Motor neuron (in vitro differentiated cells): Measurements from ENCODE around the gene GM2A. TPM values are rescaled to one million over a fixed set of nuclear protein-coding genes. Genes with fewer than 3 reads are reported as not detected.
A peak's percentile ranks its signal among the peaks of the same experiment; 100 is the strongest.

Source experiments
- ATAC-seq, 8 experiments: fragments of 200-7000 bp; cut with Tn5 transposase; replicated peaks in 6 of 8; 2 replicates each; pipeline ENCODE4 v1.8.0; 2021; ENCODE audit warnings: mild to moderate bottlenecking in 8 of 8, moderate library complexity in 8 of 8
- H3K27ac ChIP-seq, 2 donors: fragments of 250-450 bp; sonication (Bioruptor Pico); 2 replicates each; pipeline ENCODE4 v1.9.0; 2021; ENCODE audit warnings: antibody characterized with exemption in 2 of 2, mild to moderate bottlenecking in 2 of 2, moderate library complexity in 1 of 2
- H3K4me1 ChIP-seq, 2 donors: fragments of 250-450 bp; sonication (Bioruptor Pico); replicated peaks in 1 of 2; 2 replicates each; pipeline ENCODE4 v1.6.1; 2021; ENCODE audit warnings: antibody characterized with exemption in 2 of 2, mild to moderate bottlenecking in 2 of 2, moderate library complexity in 1 of 2
- H3K4me3 ChIP-seq, 5 donors: fragments of 250-450 bp; sonication (Bioruptor Pico); 2 replicates each; pipeline ENCODE4 v1.9.0; 2021; ENCODE audit warnings: antibody characterized with exemption in 5 of 5, mild to moderate bottlenecking in 5 of 5, moderate library complexity in 4 of 5
- WGBS, 10 experiments: fragments of 450-650 bp; shearing (Covaris generic); methylation state at CpG; one replicate each; pipeline ENCODE4 v1.0.0; 2022; 5-methylcytosine and 5-hydroxymethylcytosine counted together
- in situ Hi-C, 9 experiments: fragments of 400-800 bp; cut with MboI; loops; one replicate each; pipeline ENCODE4 v1.15.0; 2021; ENCODE audit warnings: low sequenced_read_pairs in 9 of 9, low pct_unique_long_range_greater_than_20kb in 2 of 9; ENCODE audit not compliant: unreplicated experiment in 9 of 9
- total RNA-seq, 8 experiments: library from RNA; unstranded; fragments of 300-600 nt; gene quantifications; 2 replicates each; pipeline versions ENCODE4 v1.2.3 to v1.2.4, GENCODE V29; 2022

GM2A gene
- total RNA-seq, 8 experiments from 2014 or later, result 9.2 to 18.5 (median 11.4) TPM

GRCh38 chr5:151221574-151221973, 31.4 kb upstream of the GM2A start:
- no peaks in the 10 kb centered on the region for H3K4me1 ChIP-seq
- 60 to 100% (median 93%) methylated on average over 1 to 3 of the region's 3 CpGs; no CpG with 5 or more reads in 7 of the 10 experiments for WGBS, 10 experiments
- H3K4me3 ChIP-seq, result no peak overlapping the region
- ATAC-seq, result peak in 2 of 8 experiments; percentile 25 to 36
- in situ Hi-C loops, result no loop called here
- H3K27ac ChIP-seq, result no peak overlapping the region

- ATAC-seq, result no peak
- H3K4me3 ChIP-seq, result no peak overlapping the region
- in situ Hi-C loops, result no loop called here
These were observed 30.8 kb upstream of the GM2A start for GRCh38 chr5:151222054-151222789.

GRCh38 chr5:151222790-151223446, 30.1 kb upstream of the GM2A start:
- WGBS, 10 experiments, result 14 to 80% (median 41%) methylated on average over 1 to 3 of the region's 4 CpGs; no CpG with 5 or more reads in 6 of the 10 experiments
- no peaks in the 10 kb centered on the region for H3K4me1 ChIP-seq
- in situ Hi-C loops, result no loop called here
- peak overlapping the region in 3 of 5 donors; percentile 57 to 58 (median 57) for H3K4me3 ChIP-seq
- H3K27ac ChIP-seq, result no peak overlapping the region
- peak in 3 of 8 experiments; percentile 4 to 31 (median 24) for ATAC-seq

More at GRCh38 chr5:151222054-151222789, 30.8 kb upstream of the GM2A start:
- Histone ChIP-seq H3K4me1 (no peaks in the 10 kb centered on the region), H3K27ac (no peak overlapping the region)
- WGBS, 10 experiments, result 40 to 100% (median 82%) methylated on average over 1 to 5 of the region's 6 CpGs; no CpG with 5 or more reads in 2 of the 10 experiments

- Histone ChIP-seq H3K4me3 (peak within 1 kb of the TSS; percentile 46 to 65 (median 57)), H3K4me1 (no peaks in the 10 kb centered on the region), H3K27ac (no peak within 1 kb of the TSS)
- in situ Hi-C loops, result no loop called here
- 0 to 10% (median 0%) methylated on average over 3 to 16 of the region's 58 CpGs; no CpG with 5 or more reads in 3 of the 10 experiments for WGBS, 10 experiments
- peak; percentile 85 to 100 (median 98) for ATAC-seq
These were observed 29.3 kb upstream of the GM2A start, which contains the start of gene CCDC69 for GRCh38 chr5:151223447-151224264. CCDC69 (minus strand) TSS chr5:151224092; CDS start chr5:151223970, 122 bp downstream.

- Histone ChIP-seq H3K27ac (no peak overlapping the region), H3K4me1 (no peaks in the 10 kb centered on the region), H3K4me3 (peak overlapping the region in 4 of 5 donors; percentile 57 to 65 (median 58))
- ATAC-seq, result no peak
- in situ Hi-C loops, result no loop called here
- WGBS, 10 experiments, result 25 to 100% (median 78%) methylated on average over 1 to 6 of the region's 6 CpGs; no CpG with 5 or more reads in 1 of the 10 experiments
These were observed 28.6 kb upstream of the GM2A start for GRCh38 chr5:151224372-151224771.

GRCh38 chr5:151225071-151225470, 27.9 kb upstream of the GM2A start:
- ATAC-seq, result no peak
- in situ Hi-C loops, result no loop called here
- Histone ChIP-seq H3K4me3 (no peak overlapping the region), H3K27ac (no peak overlapping the region), H3K4me1 (no peaks in the 10 kb centered on the region)
- whole genome bisulfite sequencing, 10 experiments, result 70 to 100% (median 89%) methylated on average over 1 to 4 of the region's 4 CpGs; no CpG with 5 or more reads in 4 of the 10 experiments

GRCh38 chr5:151225475-151225874, 27.5 kb upstream of the GM2A start:
- Histone ChIP-seq H3K4me3 (no peak overlapping the region), H3K4me1 (no peaks in the 10 kb centered on the region), H3K27ac (no peak overlapping the region)
- no peak for ATAC-seq
- in situ Hi-C loops, result no loop called here
- 0 to 72% (median 39%) methylated on average over 1 to 5 of the region's 5 CpGs for WGBS, 10 experiments

- Histone ChIP-seq H3K4me3 (no peak overlapping the region), H3K27ac (no peak overlapping the region), H3K4me1 (no peaks in the 10 kb centered on the region)
- in situ Hi-C loops, result no loop called here
- ATAC-seq, result no peak
- 33 to 82% (median 57%) methylated on average over 1 to 6 of the region's 6 CpGs; no CpG with 5 or more reads in 2 of the 10 experiments for WGBS, 10 experiments
These were observed 25.0 kb upstream of the GM2A start for GRCh38 chr5:151227918-151228447.

GRCh38 chr5:151228986-151229385, 24.0 kb upstream of the GM2A start:
- Histone ChIP-seq H3K4me3 (no peak overlapping the region), H3K4me1 (no peaks in the 10 kb centered on the region), H3K27ac (no peak overlapping the region)
- ATAC-seq, result no peak
- in situ Hi-C loops, result no loop called here
- 50 to 100% (median 75%) methylated on average over 1 to 2 of the region's 2 CpGs; no CpG with 5 or more reads in 2 of the 10 experiments for WGBS, 10 experiments

GRCh38 chr5:151230048-151230680, 22.8 kb upstream of the GM2A start:
- 31 to 92% (median 73%) methylated on average over 1 to 5 of the region's 6 CpGs; no CpG with 5 or more reads in 1 of the 10 experiments for WGBS, 10 experiments
- H3K27ac ChIP-seq, result no peak overlapping the region

GRCh38 chr5:151231359-151231758, 21.6 kb upstream of the GM2A start:
- H3K27ac ChIP-seq, result no peak overlapping the region
- ATAC-seq, result no peak
- in situ Hi-C loops, result no loop called here
- no peak overlapping the region for H3K4me3 ChIP-seq
- no peaks in the 10 kb centered on the region for H3K4me1 ChIP-seq

More at GRCh38 chr5:151230048-151230680, 22.8 kb upstream of the GM2A start:
- no peak overlapping the region for H3K4me3 ChIP-seq
- ATAC-seq, result peak in 2 of 8 experiments; percentile 24 to 48
- in situ Hi-C loops, result no loop called here
- no peaks in the 10 kb centered on the region for H3K4me1 ChIP-seq

- Histone ChIP-seq H3K27ac (no peak overlapping the region), H3K4me3 (no peak overlapping the region), H3K4me1 (no peaks in the 10 kb centered on the region)
- in situ Hi-C loops, result no loop called here
- WGBS, 10 experiments, result 73 to 100% (median 88%) methylated on average over 1 to 8 of the region's 8 CpGs
- no peak for ATAC-seq
These were observed 19.3 kb upstream of the GM2A start for GRCh38 chr5:151233616-151234085.
